Measurements from ENCODE around the gene SLC25A27.

Gene SLC25A27

DNA sequence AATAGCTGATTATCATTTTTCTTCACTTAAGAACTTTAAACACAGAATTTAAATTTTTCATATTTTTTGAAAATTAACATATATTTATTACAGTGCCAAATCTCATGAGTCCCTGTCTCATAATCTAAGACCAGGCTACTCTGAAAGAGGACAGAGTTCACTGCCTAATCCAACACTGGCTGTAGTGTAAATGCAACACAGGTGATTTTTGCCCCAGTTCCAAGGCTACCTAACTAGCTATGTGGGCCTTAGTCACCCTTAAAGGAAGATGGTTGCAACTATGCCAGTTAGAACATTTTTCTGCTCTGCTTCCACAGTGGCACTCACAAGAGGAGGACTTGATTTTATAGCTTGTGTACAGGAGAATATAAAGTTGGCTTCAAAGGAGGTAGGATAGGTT lies 4.9 kb downstream of the SLC25A27 start:
- Mint-ChIP-seq H3K4me1 (ENCODE audit: low read depth in 2 of 2) (peaks cover 8% of the 10 kb centered on the region in 2 donors), H3K4me3 (no peak overlapping the region), H3K36me3 (ENCODE audit: insufficient read depth) (no peaks in the 10 kb centered on the region), H3K27me3 (peaks cover 31 to 34% of the 10 kb centered on the region in 2 donors), H3K27ac (no peak overlapping the region), H3K9me3 (no peaks in the 10 kb centered on the region)
- no peak for ATAC-seq (replicated peaks)
- DNase-seq: no peak

DNA sequence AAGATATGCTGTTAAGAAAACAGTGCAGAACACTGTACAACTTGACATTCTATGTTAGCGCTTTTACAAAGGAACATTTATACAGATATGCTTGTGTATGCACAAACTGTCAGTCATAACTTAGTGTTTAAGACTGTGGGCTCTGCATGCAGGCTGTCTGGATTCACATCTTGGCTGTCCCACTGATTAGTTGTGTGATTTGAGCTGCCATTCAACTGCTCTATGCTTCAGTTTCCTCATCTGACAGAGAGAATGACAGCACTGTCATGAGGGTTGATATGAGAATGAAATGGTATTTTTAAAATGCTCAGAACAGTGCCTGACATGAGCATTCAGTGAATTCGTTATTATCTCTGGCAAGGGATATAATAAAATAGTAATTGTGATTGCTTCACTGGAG lies 8.7 kb downstream of the SLC25A27 start:
- H3K27ac Mint-ChIP-seq: no peak overlapping the region
- peaks cover 0 to 9% of the 10 kb centered on the region in 2 donors for H3K27me3 Mint-ChIP-seq
- no peak for ATAC-seq (replicated peaks)
- DNase-seq: no peak
- H3K4me1 Mint-ChIP-seq (ENCODE audit: low read depth in 2 of 2): no peaks in the 10 kb centered on the region
- no peak overlapping the region for H3K4me3 Mint-ChIP-seq
- no peaks in the 10 kb centered on the region for H3K36me3 Mint-ChIP-seq (ENCODE audit: insufficient read depth)
- no peaks in the 10 kb centered on the region for H3K9me3 Mint-ChIP-seq

DNA sequence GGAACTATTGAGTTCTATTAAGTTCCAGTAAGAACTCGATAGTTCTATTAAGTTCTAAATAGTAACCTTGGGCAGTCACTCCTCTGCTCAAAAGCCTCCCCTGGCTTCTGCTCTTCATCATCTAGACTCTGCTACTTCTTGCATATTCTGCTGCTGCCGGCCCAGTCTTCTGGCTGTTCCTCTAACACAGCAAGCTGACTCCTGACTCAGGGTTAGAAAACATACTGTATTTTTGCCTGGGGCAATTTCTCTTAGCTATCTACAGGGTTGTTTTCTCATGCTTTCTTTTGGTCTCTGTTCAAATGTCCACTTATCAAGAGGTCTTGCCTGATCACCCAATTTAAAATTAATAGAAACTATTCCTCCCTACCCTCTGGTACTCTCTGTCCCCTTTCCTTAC lies 14.6 kb downstream of the SLC25A27 start:
- H3K27ac Mint-ChIP-seq: no peak overlapping the region
- H3K27me3 Mint-ChIP-seq: peaks cover 0 to 13% of the 10 kb centered on the region in 2 donors
- H3K36me3 Mint-ChIP-seq (ENCODE audit: insufficient read depth): no peaks in the 10 kb centered on the region
- no peak overlapping the region for H3K4me3 Mint-ChIP-seq
- no peaks in the 10 kb centered on the region for H3K9me3 Mint-ChIP-seq
- ATAC-seq (replicated peaks) (no peak), DNase-seq (no peak)
- no peaks in the 10 kb centered on the region for H3K4me1 Mint-ChIP-seq (ENCODE audit: low read depth in 2 of 2)

DNA sequence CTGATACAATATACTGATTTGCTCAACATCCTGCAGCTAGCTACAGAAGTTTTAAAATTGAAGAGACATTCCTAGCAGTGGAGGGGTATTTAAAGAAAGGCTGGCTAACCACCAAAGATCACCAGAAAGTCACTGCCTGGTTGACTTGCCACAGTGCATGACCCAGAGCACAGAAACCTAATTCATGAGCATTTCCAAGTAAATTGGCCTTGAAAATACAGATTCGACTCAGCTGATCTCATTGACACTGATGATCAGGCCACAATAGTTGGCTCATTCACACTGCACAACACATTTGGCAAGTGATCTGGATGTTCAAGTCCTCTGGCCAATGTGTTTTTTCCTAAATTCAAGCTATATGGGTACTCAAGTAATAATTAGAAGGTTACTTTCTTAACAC lies 21.6 kb downstream of the SLC25A27 start:
- Mint-ChIP-seq H3K4me1 (ENCODE audit: low read depth in 2 of 2) (no peaks in the 10 kb centered on the region), H3K27ac (no peak overlapping the region), H3K9me3 (no peaks in the 10 kb centered on the region), H3K4me3 (no peak overlapping the region), H3K27me3 (peaks cover 0 to 5% of the 10 kb centered on the region in 2 donors), H3K36me3 (ENCODE audit: insufficient read depth) (no peaks in the 10 kb centered on the region)
- DNase-seq (no peak), ATAC-seq (replicated peaks) (no peak)

DNA sequence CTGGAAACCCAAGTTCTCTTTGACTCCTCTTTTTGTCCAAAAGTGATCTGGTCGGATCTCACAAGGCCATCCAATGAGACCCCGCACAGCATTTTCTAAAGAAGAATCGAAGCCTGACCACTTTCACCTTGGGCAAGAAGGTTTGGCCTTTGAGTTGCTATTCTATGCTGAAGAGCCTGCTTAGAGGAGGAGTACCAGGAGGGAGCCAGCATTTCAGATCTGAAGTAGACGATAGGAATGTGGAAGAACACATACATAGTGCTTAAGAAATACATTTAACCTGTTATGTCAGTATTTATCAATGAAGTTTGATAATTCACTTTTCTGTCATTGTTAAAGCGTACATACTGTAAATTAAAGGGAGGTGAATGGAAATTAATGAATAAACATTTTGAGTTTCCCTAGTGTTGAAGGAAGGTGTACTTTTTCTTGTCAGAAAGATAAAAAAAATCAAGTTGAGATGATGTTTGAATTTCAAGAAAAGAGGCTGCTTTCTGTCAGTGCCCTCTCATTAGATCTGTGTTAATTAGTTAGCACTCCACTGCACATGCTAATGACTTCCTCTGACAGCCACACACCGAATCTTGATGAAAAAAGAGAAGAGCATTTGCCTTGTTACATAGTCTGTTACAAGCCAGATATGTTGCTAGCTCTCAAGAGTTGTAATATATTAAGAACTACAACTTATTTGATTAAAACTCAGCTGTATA lies 24.0 kb downstream of the SLC25A27 start:
- DNase-seq: no peak
- no peak overlapping the region for H3K4me3 Mint-ChIP-seq
- peaks cover 12 to 17% of the 10 kb centered on the region in 2 donors for H3K27me3 Mint-ChIP-seq

DNA sequence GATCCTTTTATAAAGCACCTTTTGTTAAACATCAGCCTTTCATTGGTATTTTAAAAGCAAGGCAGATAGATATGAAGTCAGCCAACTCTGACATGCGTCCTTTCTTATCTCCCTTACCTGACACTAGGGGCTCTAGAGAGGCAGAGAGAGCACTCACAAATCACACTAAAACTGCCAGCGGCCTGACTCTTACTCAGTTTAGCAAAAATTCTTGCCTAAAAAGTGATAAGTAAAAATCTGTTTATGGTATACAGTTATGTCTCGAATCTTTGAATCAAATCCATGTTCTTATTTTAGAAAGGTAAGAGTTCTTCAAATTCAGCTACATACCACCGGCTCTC lies 24.5 kb downstream of the SLC25A27 start:
- ATAC-seq (replicated peaks): no peak
- H3K27ac Mint-ChIP-seq: no peak overlapping the region
- no peaks in the 10 kb centered on the region for H3K36me3 Mint-ChIP-seq (ENCODE audit: insufficient read depth)

More for the DNA sequence above, 24.0 kb downstream of the SLC25A27 start:
- Mint-ChIP-seq H3K36me3 (ENCODE audit: insufficient read depth) (no peaks in the 10 kb centered on the region), H3K4me1 (ENCODE audit: low read depth in 2 of 2) (no peaks in the 10 kb centered on the region), H3K27ac (no peak overlapping the region), H3K9me3 (no peaks in the 10 kb centered on the region)
- ATAC-seq (replicated peaks): no peak

DNA sequence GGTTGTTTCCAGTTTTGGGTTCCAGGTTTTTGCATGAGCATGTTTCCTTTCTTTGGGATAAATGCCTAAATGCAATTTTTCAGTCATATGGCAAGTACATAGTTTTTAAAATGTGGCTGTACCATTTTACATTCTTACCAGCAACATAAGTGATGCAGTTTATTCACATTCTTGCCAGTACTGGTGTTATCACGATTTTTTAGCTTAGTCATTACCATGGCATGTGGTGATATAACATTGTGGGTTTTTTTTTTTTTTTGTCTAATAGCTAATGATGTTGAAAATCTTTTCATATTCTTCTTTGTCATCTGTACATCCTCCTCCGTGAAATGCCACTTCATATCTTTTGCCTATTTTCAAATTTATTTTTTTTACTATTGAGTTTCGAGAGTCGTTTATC lies 32.0 kb downstream of the SLC25A27 start:
- Mint-ChIP-seq H3K4me1 (ENCODE audit: low read depth in 2 of 2) (no peaks in the 10 kb centered on the region), H3K9me3 (no peaks in the 10 kb centered on the region)
- no peak for ATAC-seq (replicated peaks)

More for the DNA sequence above, 24.5 kb downstream of the SLC25A27 start:
- Mint-ChIP-seq H3K4me1 (ENCODE audit: low read depth in 2 of 2) (no peaks in the 10 kb centered on the region), H3K27me3 (peaks cover 12 to 17% of the 10 kb centered on the region in 2 donors), H3K4me3 (no peak overlapping the region), H3K9me3 (no peaks in the 10 kb centered on the region)
- DNase-seq: no peak

DNA sequence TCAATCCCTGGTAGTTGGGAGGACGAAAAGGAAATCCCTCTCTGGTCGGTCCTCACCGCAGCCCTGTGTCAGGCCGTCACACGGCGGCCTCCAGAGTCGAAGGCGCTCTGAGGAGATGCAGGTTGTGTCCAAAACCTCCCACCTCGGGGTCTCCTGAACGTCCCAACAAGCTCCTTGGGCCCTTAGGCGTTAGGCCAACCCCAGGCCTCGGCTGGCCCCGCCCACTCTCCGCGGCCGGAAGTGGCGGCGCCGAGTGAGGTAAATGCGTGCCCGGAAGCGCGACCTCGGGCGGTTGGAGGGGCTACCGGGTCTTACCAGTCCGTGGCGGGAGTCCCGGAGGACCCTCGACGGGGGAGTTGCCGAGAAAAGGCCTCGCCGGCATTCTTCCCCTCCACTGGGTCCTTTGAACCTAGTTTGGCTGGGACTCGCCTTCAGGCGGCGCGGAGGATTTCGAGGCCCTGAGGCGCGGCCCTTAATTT lies 34.9 kb downstream of the SLC25A27 start, which contains the start of gene TDRD6:
TSS of gene TDRD6 (plus strand) at position 267 of the 479 bp plus-strand sequence. CDS start 244 bp downstream, outside the sequence.
- Mint-ChIP-seq H3K27me3 (peaks cover 10 to 15% of the 10 kb centered on the region in 2 donors), H3K9me3 (no peaks in the 10 kb centered on the region), H3K27ac (no peak within 1 kb of the TSS), H3K4me1 (ENCODE audit: low read depth in 2 of 2) (no peaks in the 10 kb centered on the region), H3K36me3 (ENCODE audit: insufficient read depth) (no peaks in the 10 kb centered on the region), H3K4me3 (no peak within 1 kb of the TSS)
- ATAC-seq (replicated peaks): no peak
- no peak for DNase-seq

More for the DNA sequence above, 32.0 kb downstream of the SLC25A27 start:
- Mint-ChIP-seq H3K36me3 (ENCODE audit: insufficient read depth) (no peaks in the 10 kb centered on the region), H3K4me3 (no peak overlapping the region), H3K27me3 (peaks cover 12 to 24% of the 10 kb centered on the region in 2 donors), H3K27ac (no peak overlapping the region)
- no peak for DNase-seq

DNA sequence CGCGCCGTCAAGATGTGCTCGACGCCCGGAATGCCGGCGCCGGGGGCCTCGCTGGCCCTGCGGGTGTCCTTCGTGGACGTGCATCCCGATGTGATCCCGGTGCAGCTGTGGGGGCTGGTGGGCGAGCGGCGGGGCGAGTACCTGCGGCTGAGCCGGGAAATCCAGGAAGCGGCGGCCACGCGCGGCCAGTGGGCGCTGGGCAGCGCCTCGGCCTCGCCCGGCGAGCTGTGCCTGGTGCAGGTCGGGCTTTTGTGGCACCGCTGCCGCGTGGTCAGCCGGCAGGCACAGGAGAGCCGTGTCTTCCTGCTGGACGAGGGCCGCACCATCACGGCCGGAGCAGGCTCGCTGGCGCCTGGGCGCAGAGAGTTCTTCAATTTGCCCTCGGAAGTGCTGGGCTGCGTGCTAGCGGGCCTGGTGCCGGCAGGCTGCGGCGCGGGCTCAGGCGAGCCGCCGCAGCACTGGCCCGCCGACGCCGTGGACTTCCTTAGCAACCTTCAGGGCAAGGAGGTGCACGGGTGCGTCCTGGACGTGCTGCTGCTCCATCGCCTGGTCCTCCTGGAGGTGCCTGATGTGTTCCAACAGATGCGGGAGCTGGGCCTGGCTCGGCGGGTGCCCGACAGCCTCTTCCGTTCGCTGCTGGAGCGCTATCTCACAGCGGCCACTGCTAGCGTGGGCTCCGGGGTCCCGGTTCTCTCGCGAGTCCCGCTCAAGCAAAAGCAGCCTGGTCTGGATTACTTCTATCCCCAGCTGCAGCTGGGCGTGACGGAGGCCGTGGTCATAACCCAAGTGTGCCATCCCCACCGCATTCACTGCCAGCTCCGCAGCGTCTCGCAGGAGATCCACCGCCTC lies 35.6 kb downstream of the SLC25A27 start:
- Mint-ChIP-seq H3K4me3 (no peak overlapping the region), H3K36me3 (ENCODE audit: insufficient read depth) (no peaks in the 10 kb centered on the region), H3K27me3 (peaks cover 10 to 15% of the 10 kb centered on the region in 2 donors), H3K4me1 (ENCODE audit: low read depth in 2 of 2) (no peaks in the 10 kb centered on the region), H3K27ac (no peak overlapping the region), H3K9me3 (no peaks in the 10 kb centered on the region)
- DNase-seq (no peak), ATAC-seq (replicated peaks) (no peak)

DNA sequence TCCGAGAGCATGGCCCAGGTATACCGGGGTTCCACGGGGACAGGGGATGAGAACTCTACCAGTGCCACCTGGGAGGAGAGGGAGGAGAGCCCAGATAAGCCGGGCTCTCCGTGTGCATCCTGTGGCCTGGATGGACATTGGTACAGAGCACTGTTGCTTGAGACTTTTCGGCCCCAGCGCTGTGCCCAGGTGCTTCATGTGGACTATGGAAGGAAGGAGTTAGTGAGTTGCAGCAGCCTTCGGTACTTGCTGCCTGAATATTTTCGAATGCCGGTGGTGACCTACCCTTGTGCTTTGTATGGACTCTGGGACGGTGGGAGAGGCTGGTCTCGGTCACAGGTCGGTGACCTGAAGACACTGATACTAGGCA lies 36.2 kb downstream of the SLC25A27 start:
- H3K27ac Mint-ChIP-seq: no peak overlapping the region
- H3K4me3 Mint-ChIP-seq: no peak overlapping the region
- H3K36me3 Mint-ChIP-seq (ENCODE audit: insufficient read depth): no peaks in the 10 kb centered on the region
- no peaks in the 10 kb centered on the region for H3K9me3 Mint-ChIP-seq
- no peak for DNase-seq
- ATAC-seq (replicated peaks): no peak
- H3K27me3 Mint-ChIP-seq: peaks cover 10 to 21% of the 10 kb centered on the region in 2 donors
- no peaks in the 10 kb centered on the region for H3K4me1 Mint-ChIP-seq (ENCODE audit: low read depth in 2 of 2)

DNA sequence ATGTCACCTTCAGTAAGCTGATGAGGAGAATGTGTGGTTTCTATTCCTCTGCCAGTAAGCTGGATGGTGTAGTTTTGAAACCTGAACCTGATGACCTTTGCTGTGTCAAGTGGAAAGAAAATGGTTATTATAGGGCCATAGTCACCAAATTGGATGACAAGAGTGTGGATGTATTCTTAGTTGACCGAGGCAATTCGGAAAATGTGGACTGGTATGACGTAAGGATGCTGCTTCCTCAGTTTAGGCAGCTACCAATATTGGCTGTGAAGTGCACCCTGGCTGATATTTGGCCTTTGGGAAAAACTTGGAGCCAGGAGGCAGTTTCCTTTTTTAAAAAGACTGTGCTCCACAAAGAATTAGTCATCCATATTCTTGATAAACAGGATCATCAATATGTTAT lies 36.9 kb downstream of the SLC25A27 start:
- Mint-ChIP-seq H3K27me3 (peaks cover 10 to 21% of the 10 kb centered on the region in 2 donors), H3K4me3 (no peak overlapping the region)

DNA sequence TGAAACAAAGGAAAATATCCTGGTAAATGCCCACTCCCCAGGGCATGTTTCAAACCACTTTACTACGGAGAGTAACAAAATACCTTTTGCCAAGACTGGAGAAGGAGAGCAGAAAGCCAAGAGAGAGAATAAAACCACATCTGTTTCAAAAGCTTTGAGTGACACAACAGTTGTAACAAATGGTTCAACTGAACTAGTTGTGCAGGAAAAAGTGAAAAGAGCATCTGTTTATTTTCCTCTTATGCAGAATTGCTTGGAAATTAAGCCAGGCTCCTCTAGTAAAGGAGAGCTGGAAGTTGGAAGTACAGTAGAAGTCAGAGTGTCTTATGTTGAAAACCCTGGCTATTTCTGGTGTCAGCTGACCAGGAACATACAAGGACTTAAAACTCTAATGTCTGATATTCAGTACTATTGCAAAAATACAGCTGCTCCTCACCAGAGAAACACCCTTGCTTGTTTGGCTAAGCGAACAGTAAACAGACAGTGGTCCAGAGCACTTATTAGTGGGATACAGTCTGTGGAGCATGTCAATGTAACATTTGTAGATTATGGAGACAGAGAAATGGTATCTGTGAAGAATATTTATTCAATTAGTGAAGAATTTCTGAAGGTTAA lies 37.5 kb downstream of the SLC25A27 start:
- H3K9me3 Mint-ChIP-seq: no peaks in the 10 kb centered on the region
- ATAC-seq (replicated peaks) (no peak), DNase-seq (no peak)
- H3K36me3 Mint-ChIP-seq (ENCODE audit: insufficient read depth): no peaks in the 10 kb centered on the region
- peaks cover 10 to 21% of the 10 kb centered on the region in 2 donors for H3K27me3 Mint-ChIP-seq
- H3K27ac Mint-ChIP-seq: no peak overlapping the region
- H3K4me1 Mint-ChIP-seq (ENCODE audit: low read depth in 2 of 2): no peaks in the 10 kb centered on the region
- H3K4me3 Mint-ChIP-seq: no peak overlapping the region

More for the DNA sequence above, 36.9 kb downstream of the SLC25A27 start:
- no peaks in the 10 kb centered on the region for H3K36me3 Mint-ChIP-seq (ENCODE audit: insufficient read depth)
- no peaks in the 10 kb centered on the region for H3K9me3 Mint-ChIP-seq
- no peak for ATAC-seq (replicated peaks)
- no peak for DNase-seq
- no peak overlapping the region for H3K27ac Mint-ChIP-seq
- no peaks in the 10 kb centered on the region for H3K4me1 Mint-ChIP-seq (ENCODE audit: low read depth in 2 of 2)

DNA sequence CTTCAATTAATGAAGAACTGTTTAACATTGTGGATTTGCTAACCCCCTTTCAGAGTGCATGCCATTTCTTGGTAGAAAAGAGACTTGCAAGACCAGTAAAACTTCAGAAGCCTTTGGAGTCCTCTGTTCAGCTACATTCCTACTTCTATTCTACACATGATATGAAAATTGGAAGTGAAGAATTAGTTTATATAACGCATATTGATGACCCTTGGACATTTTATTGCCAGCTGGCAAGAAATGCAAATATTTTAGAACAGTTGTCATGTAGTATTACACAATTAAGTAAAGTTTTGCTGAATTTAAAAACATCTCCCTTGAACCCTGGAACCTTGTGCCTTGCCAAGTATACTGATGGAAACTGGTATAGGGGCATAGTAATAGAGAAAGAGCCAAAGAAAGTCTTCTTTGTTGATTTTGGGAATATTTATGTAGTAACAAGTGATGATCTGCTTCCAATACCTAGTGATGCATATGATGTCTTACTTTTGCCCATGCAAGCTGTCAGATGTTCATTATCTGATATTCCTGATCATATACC lies 38.2 kb downstream of the SLC25A27 start:
- H3K9me3 Mint-ChIP-seq: no peaks in the 10 kb centered on the region
- H3K27me3 Mint-ChIP-seq: peaks cover 10 to 21% of the 10 kb centered on the region in 2 donors
- H3K36me3 Mint-ChIP-seq (ENCODE audit: insufficient read depth): no peaks in the 10 kb centered on the region
- H3K4me3 Mint-ChIP-seq: no peak overlapping the region
- ATAC-seq (replicated peaks): no peak
- no peaks in the 10 kb centered on the region for H3K4me1 Mint-ChIP-seq (ENCODE audit: low read depth in 2 of 2)
- no peak overlapping the region for H3K27ac Mint-ChIP-seq
- no peak for DNase-seq
